HepG2 (cell line): ENCODE measurements around the gene BRD1. TPM values are rescaled to one million over a fixed set of nuclear protein-coding genes. Genes with fewer than 3 reads are reported as not detected.
A peak's percentile ranks its signal among the peaks of the same experiment; 100 is the strongest.

Experiments used
- ARNTL ChIP-seq: sonication (generic); formaldehyde crosslinking; IDR thresholded peaks from 2 replicates; pipeline ENCODE4 v1.4.0; 2020; ENCODE audit warnings: mild to moderate bottlenecking, missing genetic modification reagents
- HOXD1 ChIP-seq: sonication (generic); formaldehyde crosslinking; IDR thresholded peaks from 2 replicates; pipeline ENCODE4 v1.5.0; 2020; ENCODE audit warnings: missing genetic modification reagents
- KLF12 ChIP-seq: sonication (generic); formaldehyde crosslinking; IDR thresholded peaks from 2 replicates; pipeline ENCODE4 v1.4.0; 2020; ENCODE audit warnings: missing genetic modification reagents, borderline replicate concordance
- KLF9 ChIP-seq: IDR thresholded peaks from 2 replicates; pipeline ENCODE4 v1.6.1; 2016; ENCODE audit warnings: low read depth
- MTF2 ChIP-seq: sonication (generic); formaldehyde crosslinking; IDR thresholded peaks from 2 replicates; pipeline ENCODE4 v1.5.0; 2020; ENCODE audit warnings: missing genetic modification reagents, borderline replicate concordance
- RFX5 ChIP-seq: IDR thresholded peaks from 2 replicates; pipeline ENCODE4 v1.6.1; 2011; ENCODE audit warnings: low read depth, low read length, improper control_type of control experiment
- SP2 ChIP-seq: sonication (generic); formaldehyde crosslinking; IDR thresholded peaks from 2 replicates; pipeline ENCODE4 v1.5.1; 2020; ENCODE audit warnings: mild to moderate bottlenecking, missing genetic modification reagents
- SRSF1 ChIP-seq: fragments of 200-400 bp; formaldehyde crosslinking; optimal IDR thresholded peaks from 2 replicates; pipeline ENCODE3; 2017; ENCODE audit warnings: mild to moderate bottlenecking, low read depth, low read length, moderate library complexity
- TAF15 ChIP-seq: fragments of 200-400 bp; formaldehyde crosslinking; IDR thresholded peaks from one replicate; pipeline ENCODE4 v1.6.1; 2018; ENCODE audit warnings: mild to moderate bottlenecking, low read depth, low read length; ENCODE audit not compliant: poor library complexity, severe bottlenecking
- THAP11 ChIP-seq: IDR thresholded peaks from 2 replicates; pipeline ENCODE4 v1.6.1; 2016; ENCODE audit warnings: missing biosample characterization, missing genetic modification reagents
- XRCC5 ChIP-seq: fragments of 200-400 bp; formaldehyde crosslinking; optimal IDR thresholded peaks from 2 replicates; pipeline ENCODE3; 2017; ENCODE audit warnings: mild to moderate bottlenecking, low read length
- ZBTB3 ChIP-seq: sonication (generic); formaldehyde crosslinking; IDR thresholded peaks from 2 replicates; pipeline ENCODE4 v1.4.0; 2020; ENCODE audit warnings: low read depth, mild to moderate bottlenecking, moderate library complexity, missing genetic modification reagents, borderline replicate concordance
- ZNF260 ChIP-seq: sonication (generic); formaldehyde crosslinking; IDR thresholded peaks from 2 replicates; pipeline ENCODE4 v1.4.0; 2020; ENCODE audit warnings: missing genetic modification reagents, low read depth, mild to moderate bottlenecking, borderline replicate concordance
- ZNF350 ChIP-seq: sonication (generic); formaldehyde crosslinking; IDR thresholded peaks from 2 replicates; pipeline ENCODE4 v1.4.0; 2020; ENCODE audit warnings: mild to moderate bottlenecking, low read depth, missing genetic modification reagents, borderline replicate concordance
- ZNF430 ChIP-seq: sonication (generic); formaldehyde crosslinking; IDR thresholded peaks from 2 replicates; pipeline ENCODE4 v1.9.0; 2021; ENCODE audit warnings: mild to moderate bottlenecking, missing genetic modification reagents
- ZNF644 ChIP-seq: IDR thresholded peaks from 2 replicates; pipeline ENCODE4 v1.6.1; 2016; ENCODE audit warnings: low read depth
- ZNF709 ChIP-seq: sonication (generic); formaldehyde crosslinking; IDR thresholded peaks from 2 replicates; pipeline ENCODE4 v1.5.0; 2020; ENCODE audit warnings: mild to moderate bottlenecking, missing genetic modification reagents
- ZNF766 ChIP-seq: sonication (generic); formaldehyde crosslinking; IDR thresholded peaks from 2 replicates; pipeline ENCODE4 v1.5.0; 2020; ENCODE audit warnings: missing genetic modification reagents, borderline replicate concordance
- ZNF777 ChIP-seq: sonication (generic); formaldehyde crosslinking; IDR thresholded peaks from 2 replicates; pipeline ENCODE4 v1.4.0; 2020; ENCODE audit warnings: missing genetic modification reagents
- polyA plus RNA-seq, 8 experiments: library from polyadenylated mRNA; depleted of rRNA in 3 of 8; stranded (reverse) in 7 of 8; unstranded in 1 of 8; fragments of >200 nt; fragmentation: Illumina TruSeq in 4 of 8; extraction: Trizol in 4 of 8; gene quantifications; 2 replicates each; pipeline versions ENCODE4 v1.2.1 to v1.2.3, GENCODE V29; 2011 to 2016; ENCODE audit warnings: low read depth in 4 of 8, missing spikeins in 1 of 8, mixed read lengths in 1 of 8; ENCODE audit not compliant: insufficient read depth in 1 of 8
- total RNA-seq, 5 experiments: library from RNA; depleted of rRNA; stranded (reverse); fragments of >200 nt; fragmentation: Illumina TruSeq; extraction: Trizol; gene quantifications; 2 replicates each; pipeline ENCODE4 v1.2.3, GENCODE V29; 2016; ENCODE audit warnings: low read depth in 1 of 5
- TF ChIP-seq, protein P1 (sequence below): sonication (generic); formaldehyde crosslinking; IDR thresholded peaks from 2 replicates; pipeline ENCODE4 v1.4.0; 2020; ENCODE audit warnings: low read depth, missing genetic modification reagents
- TF ChIP-seq, protein P2 (sequence below): sonication (generic); formaldehyde crosslinking; IDR thresholded peaks from 2 replicates; pipeline ENCODE4 v1.8.1; 2023; ENCODE audit warnings: mild to moderate bottlenecking, moderate library complexity, missing genetic modification reagents
- TF ChIP-seq, protein P3 (sequence below): sonication (generic); formaldehyde crosslinking; IDR thresholded peaks from 2 replicates; pipeline ENCODE4 v1.5.0; 2020; ENCODE audit warnings: missing genetic modification reagents, mild to moderate bottlenecking, borderline replicate concordance

BRD1 gene
- total and polyA plus RNA-seq, 2 of the 13 experiments (the other 11 are each of a cell fraction or from before 2014, with no cell fraction given) = 5.1 to 12.0 TPM

DNA sequence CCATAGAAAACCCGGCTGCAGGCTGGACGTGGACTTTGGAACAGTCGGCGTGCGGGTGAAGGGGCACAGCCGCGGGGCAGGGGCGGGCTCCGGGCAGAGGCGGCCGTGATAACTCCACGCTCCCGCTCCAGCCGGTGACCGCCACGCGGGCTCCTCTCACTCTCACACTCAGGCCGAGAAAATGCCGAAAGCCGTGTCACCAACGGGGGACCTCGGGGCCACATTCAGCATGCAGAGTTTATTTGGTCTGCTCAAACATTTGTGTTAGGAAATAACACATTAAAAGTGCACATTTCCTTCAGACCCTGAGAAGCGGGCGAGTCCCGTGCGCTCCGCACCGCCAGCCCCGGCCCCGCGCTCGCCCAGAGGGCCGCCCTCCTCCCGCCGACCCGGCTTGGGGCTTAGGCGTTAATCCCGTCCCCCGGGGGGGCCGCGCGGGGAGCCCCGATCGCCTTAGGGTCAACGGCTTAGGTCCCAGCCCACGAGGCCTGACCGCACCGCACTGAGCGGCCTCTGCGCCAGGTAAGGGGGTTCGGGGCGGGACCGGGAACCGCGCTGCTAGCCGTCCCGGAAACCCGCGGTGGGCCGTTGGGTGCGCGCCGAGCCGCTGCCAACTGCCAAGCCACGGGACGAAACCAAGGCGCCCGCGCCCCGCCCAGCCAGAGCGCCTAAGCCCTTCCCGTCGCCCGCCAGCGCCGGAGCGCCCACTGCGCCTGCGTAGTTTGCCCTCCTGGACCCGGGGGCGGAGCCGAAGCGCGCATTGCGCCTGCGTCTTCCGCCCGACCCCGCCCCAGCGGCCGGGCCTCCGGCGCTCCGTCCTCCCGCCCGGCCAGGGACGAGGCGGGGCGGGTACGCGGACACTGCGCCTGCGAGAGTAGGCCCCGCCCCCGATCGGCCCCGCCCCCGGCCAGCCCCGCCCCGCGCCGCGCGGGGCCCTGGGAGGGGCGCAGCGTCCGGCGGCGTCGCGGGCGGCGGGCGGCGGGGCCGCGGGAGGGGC is 25.5 kb upstream of the BRD1 start, which contains the start of gene ZBED4 (continued):
- TF ChIP-seq THAP11 (CRISPR knock-in tag) = 0 out of 2 replicates have a peak, but pooled peaks have one; percentile 15
- TF ChIP-seq ZNF777 = peak; percentile 58; the same call in 1 of the 2 replicates
- TF ChIP-seq SP2 (CRISPR knock-in tag) = peak; percentile 49; the same call in 1 of the 2 replicates
- TF ChIP-seq, protein P1, sequence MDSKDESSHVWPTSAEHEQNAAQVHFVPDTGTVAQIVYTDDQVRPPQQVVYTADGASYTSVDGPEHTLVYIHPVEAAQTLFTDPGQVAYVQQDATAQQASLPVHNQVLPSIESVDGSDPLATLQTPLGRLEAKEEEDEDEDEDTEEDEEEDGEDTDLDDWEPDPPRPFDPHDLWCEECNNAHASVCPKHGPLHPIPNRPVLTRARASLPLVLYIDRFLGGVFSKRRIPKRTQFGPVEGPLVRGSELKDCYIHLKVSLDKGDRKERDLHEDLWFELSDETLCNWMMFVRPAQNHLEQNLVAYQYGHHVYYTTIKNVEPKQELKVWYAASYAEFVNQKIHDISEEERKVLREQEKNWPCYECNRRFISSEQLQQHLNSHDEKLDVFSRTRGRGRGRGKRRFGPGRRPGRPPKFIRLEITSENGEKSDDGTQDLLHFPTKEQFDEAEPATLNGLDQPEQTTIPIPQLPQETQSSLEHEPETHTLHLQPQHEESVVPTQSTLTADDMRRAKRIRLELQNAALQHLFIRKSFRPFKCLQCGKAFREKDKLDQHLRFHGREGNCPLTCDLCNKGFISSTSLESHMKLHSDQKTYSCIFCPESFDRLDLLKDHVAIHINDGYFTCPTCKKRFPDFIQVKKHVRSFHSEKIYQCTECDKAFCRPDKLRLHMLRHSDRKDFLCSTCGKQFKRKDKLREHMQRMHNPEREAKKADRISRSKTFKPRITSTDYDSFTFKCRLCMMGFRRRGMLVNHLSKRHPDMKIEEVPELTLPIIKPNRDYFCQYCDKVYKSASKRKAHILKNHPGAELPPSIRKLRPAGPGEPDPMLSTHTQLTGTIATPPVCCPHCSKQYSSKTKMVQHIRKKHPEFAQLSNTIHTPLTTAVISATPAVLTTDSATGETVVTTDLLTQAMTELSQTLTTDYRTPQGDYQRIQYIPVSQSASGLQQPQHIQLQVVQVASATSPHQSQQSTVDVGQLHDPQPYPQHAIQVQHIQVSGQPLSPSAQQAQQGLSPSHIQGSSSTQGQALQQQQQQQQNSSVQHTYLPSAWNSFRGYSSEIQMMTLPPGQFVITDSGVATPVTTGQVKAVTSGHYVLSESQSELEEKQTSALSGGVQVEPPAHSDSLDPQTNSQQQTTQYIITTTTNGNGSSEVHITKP (CRISPR knock-in tag) = 0 out of 2 replicates have a peak, but pooled peaks have one; percentile 19
- no peak for TF ChIP-seq RFX5
- peak; percentile 68 for TF ChIP-seq HOXD1 (CRISPR knock-in tag)
- 0 out of 2 replicates have a peak, but pooled peaks have one; percentile 43 for TF ChIP-seq ZNF766 (CRISPR knock-in tag)
- no peak for TF ChIP-seq ZNF644 (CRISPR knock-in tag)
- TF ChIP-seq ZNF350 (CRISPR knock-in tag) = 0 out of 2 replicates have a peak, but pooled peaks have one; percentile 59
- TF ChIP-seq ZBTB3 (CRISPR knock-in tag) = peak; percentile 66; the same call in 1 of the 2 replicates
- TF ChIP-seq KLF9 = no peak
- peak; percentile 91 for TF ChIP-seq SRSF1
- TF ChIP-seq ARNTL (CRISPR knock-in tag) = peak; percentile 77
- TF ChIP-seq KLF12 (CRISPR knock-in tag) = peak; percentile 70; the same call in 1 of the 2 replicates
- TF ChIP-seq, protein P2, sequence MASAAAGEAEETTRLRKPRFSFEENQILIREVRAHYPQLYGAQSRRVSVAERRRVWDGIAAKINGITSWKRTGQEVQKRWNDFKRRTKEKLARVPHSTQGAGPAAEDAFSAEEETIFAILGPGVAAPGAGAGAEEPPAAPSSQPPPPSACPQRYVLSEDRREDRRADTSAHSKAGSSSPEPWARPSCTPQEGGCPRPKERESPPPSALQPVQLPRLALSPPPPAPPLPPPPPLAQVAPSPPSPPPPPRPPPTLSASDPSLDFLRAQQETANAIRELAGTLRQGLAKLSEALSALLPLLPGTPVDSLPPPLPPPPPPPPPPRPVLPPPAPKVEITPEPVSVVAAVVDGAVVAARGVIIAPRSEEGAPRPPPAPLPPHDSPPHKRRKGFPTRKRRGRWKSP (CRISPR knock-in tag) = peak; percentile 83
- no peak for TF ChIP-seq ZNF260 (CRISPR knock-in tag)
- peak; percentile 91 for TF ChIP-seq ZNF709 (CRISPR knock-in tag)
- TF ChIP-seq ZNF430 = peak; percentile 93
- TF ChIP-seq XRCC5 = peak; percentile 49
- TF ChIP-seq TAF15 = no peak
- peak; percentile 83 for TF ChIP-seq MTF2
- TF ChIP-seq, protein P3, sequence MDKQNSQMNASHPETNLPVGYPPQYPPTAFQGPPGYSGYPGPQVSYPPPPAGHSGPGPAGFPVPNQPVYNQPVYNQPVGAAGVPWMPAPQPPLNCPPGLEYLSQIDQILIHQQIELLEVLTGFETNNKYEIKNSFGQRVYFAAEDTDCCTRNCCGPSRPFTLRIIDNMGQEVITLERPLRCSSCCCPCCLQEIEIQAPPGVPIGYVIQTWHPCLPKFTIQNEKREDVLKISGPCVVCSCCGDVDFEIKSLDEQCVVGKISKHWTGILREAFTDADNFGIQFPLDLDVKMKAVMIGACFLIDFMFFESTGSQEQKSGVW (CRISPR knock-in tag) = no peak
